ENCODE results near the gene SLC6A8. TPM values are rescaled to one million over a fixed set of nuclear protein-coding genes. Genes with fewer than 3 reads are reported as not detected.
"Not testable (repeated sequence)": the region's sequence is repeated elsewhere in the genome, so short reads cannot be mapped to it uniquely, and the experiment has no call there.

The SLC6A8 gene
- total and polyA plus RNA-seq, 2 of the 4 experiments (the other 2 are of a cell fraction): 7.2 to 25.5 TPM

GRCh38 chrX:153704631-153705402, 17.1 kb downstream of the SLC6A8 start:
- H3K56ac ChIP-seq (ENCODE audit: extremely low read depth, insufficient read depth, low read length); H4K91ac ChIP-seq (ENCODE audit: insufficient read depth, low read depth, low read length); CTCF ChIA-PET; H2AFZ ChIP-seq (replicated peaks; ENCODE audit: low read length, poor library complexity); H3K4me2 ChIP-seq (ENCODE audit: low read depth, low read length); H3K9me1 ChIP-seq (ENCODE audit: insufficient read depth, low read length); ATAC-seq (ENCODE audit: low read depth); H3K79me1 ChIP-seq (ENCODE audit: low read depth in 1 of 2, low read length in 2 of 2); H3K9me3 ChIP-seq (ENCODE audit: control insufficient read depth, insufficient read depth, low read length); H4K5ac ChIP-seq (ENCODE audit: low read depth, low read length); H2BK120ac ChIP-seq (ENCODE audit: low read depth, low read length); H2BK15ac ChIP-seq (ENCODE audit: low read depth, low read length); H3K9ac ChIP-seq (ENCODE audit: low read depth, low read length); H4K20me1 ChIP-seq (ENCODE audit: insufficient read depth, low read length); DNase-seq; H2AK9ac ChIP-seq (replicated peaks; ENCODE audit: low read depth, low read length, poor library complexity); H3K14ac ChIP-seq (replicated peaks; ENCODE audit: low read depth, low read length); H3K18ac ChIP-seq (ENCODE audit: low read depth, low read length); H2AK5ac ChIP-seq (ENCODE audit: low read depth, low read length); H2BK20ac ChIP-seq (ENCODE audit: low read depth, low read length); dilution Hi-C loops (cut with HindIII; ENCODE audit: low sequenced_read_pairs, unreplicated experiment); H3K27me3 ChIP-seq (ENCODE audit: control insufficient read depth, insufficient read depth, low read length); in situ Hi-C loops (cut with MboI; ENCODE audit: low sequenced_read_pairs); H3K27ac ChIP-seq (ENCODE audit: insufficient read depth, low read length); H3K4me3 ChIP-seq (ENCODE audit: insufficient read depth, low read depth, low read length); H3K23ac ChIP-seq (ENCODE audit: low read depth, low read length); intact Hi-C loops (cut with micrococcal nuclease); POLR2A ChIA-PET (ENCODE audit: unreplicated experiment); H4K8ac ChIP-seq (ENCODE audit: low read depth in 2 of 2, low read length in 2 of 2); BruUV-seq (replicated peaks); H2BK5ac ChIP-seq (ENCODE audit: low read depth, low read length, poor library complexity, severe bottlenecking); H3K4me1 ChIP-seq (ENCODE audit: control insufficient read depth, insufficient read depth, low read length); H3K4ac ChIP-seq (ENCODE audit: low read depth, low read length): not testable (repeated sequence)
- peaks cover 21% of the 10 kb centered on the region for H3K36me3 ChIP-seq (ENCODE audit: control insufficient read depth, insufficient read depth, low read length)
- WGBS, 2 experiments (ENCODE audit: extremely low coverage in 2 of 2, insufficient read length in 1 of 2): no CpG with 5 or more reads among the region's 12 CpGs

GRCh38 chrX:153705403-153706060, 17.8 kb downstream of the SLC6A8 start:
- POLR2A ChIA-PET (ENCODE audit: unreplicated experiment); H2BK15ac ChIP-seq (ENCODE audit: low read depth, low read length); H2AK9ac ChIP-seq (replicated peaks; ENCODE audit: low read depth, low read length, poor library complexity); H4K8ac ChIP-seq (ENCODE audit: low read depth in 2 of 2, low read length in 2 of 2); dilution Hi-C loops (cut with HindIII; ENCODE audit: low sequenced_read_pairs, unreplicated experiment); H2AK5ac ChIP-seq (ENCODE audit: low read depth, low read length); H3K27ac ChIP-seq (ENCODE audit: insufficient read depth, low read length); ATAC-seq (ENCODE audit: low read depth); H3K9me3 ChIP-seq (ENCODE audit: control insufficient read depth, insufficient read depth, low read length); H3K9me1 ChIP-seq (ENCODE audit: insufficient read depth, low read length); H2BK20ac ChIP-seq (ENCODE audit: low read depth, low read length); H2AFZ ChIP-seq (replicated peaks; ENCODE audit: low read length, poor library complexity); H2BK120ac ChIP-seq (ENCODE audit: low read depth, low read length); H4K5ac ChIP-seq (ENCODE audit: low read depth, low read length); H3K27me3 ChIP-seq (ENCODE audit: control insufficient read depth, insufficient read depth, low read length); H3K9ac ChIP-seq (ENCODE audit: low read depth, low read length); CTCF ChIA-PET; H3K56ac ChIP-seq (ENCODE audit: extremely low read depth, insufficient read depth, low read length); H4K20me1 ChIP-seq (ENCODE audit: insufficient read depth, low read length); intact Hi-C loops (cut with micrococcal nuclease); H2BK5ac ChIP-seq (ENCODE audit: low read depth, low read length, poor library complexity, severe bottlenecking); H3K4me3 ChIP-seq (ENCODE audit: insufficient read depth, low read depth, low read length); BruUV-seq (replicated peaks); H3K18ac ChIP-seq (ENCODE audit: low read depth, low read length); in situ Hi-C loops (cut with MboI; ENCODE audit: low sequenced_read_pairs); DNase-seq; H3K4ac ChIP-seq (ENCODE audit: low read depth, low read length); H3K4me2 ChIP-seq (ENCODE audit: low read depth, low read length); H3K79me1 ChIP-seq (ENCODE audit: low read depth in 1 of 2, low read length in 2 of 2); H3K23ac ChIP-seq (ENCODE audit: low read depth, low read length); H4K91ac ChIP-seq (ENCODE audit: insufficient read depth, low read depth, low read length); H3K4me1 ChIP-seq (ENCODE audit: control insufficient read depth, insufficient read depth, low read length); H3K14ac ChIP-seq (replicated peaks; ENCODE audit: low read depth, low read length): not testable (repeated sequence)
- WGBS, 2 experiments (ENCODE audit: extremely low coverage in 2 of 2, insufficient read length in 1 of 2): 76% methylated on average over 14 of the region's 18 CpGs; no CpG with 5 or more reads in 1 of the 2 experiments
- peaks cover 24% of the 10 kb centered on the region for H3K36me3 ChIP-seq (ENCODE audit: control insufficient read depth, insufficient read depth, low read length)
